Stimulated activated CD4-positive, alpha-beta T cell treated with anti-CD3 and anti-CD28 coated beads, Interleukin-1b, Interleukin-23, amount 100 ng/mL, for 24 hours (primary cell): ENCODE data around the gene NLRP9.
"Not testable (repeated sequence)": the region's sequence is repeated elsewhere in the genome, so short reads cannot be mapped to it uniquely, and the experiment has no call there.

Experiments
- DNase-seq, 4 experiments: peaks; one replicate each; pipeline ENCODE4 v3.0.0-alpha.2; 2020; ENCODE audit warnings: low read depth in 4 of 4, low spot score in 1 of 4

NLRP9 gene

GRCh38 chr19:55738302-55738701, at the start of gene NLRP9:
Gene NLRP9, minus strand, starts transcription at chr19:55738402. Its CDS starts 28 bp downstream, at chr19:55738374.
- DNase-seq: no peak

DNA sequence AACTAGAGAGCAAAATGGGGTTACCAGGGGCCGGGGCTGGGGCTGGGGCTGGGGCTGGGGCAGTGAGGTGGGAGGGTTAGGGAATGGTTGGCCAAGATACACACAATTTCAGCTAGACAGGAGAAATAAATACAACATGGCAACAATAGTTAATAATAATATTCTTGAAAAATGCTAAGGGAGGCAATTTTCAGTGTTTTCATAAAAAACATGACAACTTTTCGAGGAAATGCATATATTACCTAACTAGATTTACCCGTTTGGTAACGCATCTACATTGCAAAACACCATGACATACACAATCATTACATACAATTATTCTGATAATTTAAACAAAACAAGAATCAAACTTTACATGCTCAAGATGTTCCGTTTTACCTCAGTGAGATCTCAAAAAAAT, 42.9 kb upstream of the NLRP9 start:
- DNase-seq: no peak

DNA sequence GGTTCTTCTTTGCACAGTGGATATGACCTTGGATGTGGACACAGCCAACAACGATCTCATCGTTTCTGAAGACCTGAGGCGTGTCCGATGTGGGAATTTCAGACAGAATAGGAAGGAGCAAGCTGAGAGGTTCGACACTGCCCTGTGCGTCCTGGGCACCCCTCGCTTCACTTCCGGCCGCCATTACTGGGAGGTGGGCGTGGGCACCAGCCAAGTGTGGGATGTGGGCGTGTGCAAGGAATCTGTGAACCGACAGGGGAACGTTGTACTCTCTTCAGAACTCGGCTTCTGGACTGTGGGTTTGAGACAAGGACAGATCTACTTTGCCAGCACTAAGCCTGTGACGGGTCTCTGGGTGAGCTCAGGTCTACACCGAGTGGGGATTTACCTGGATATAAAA, 40.1 kb upstream of the NLRP9 start:
- DNase-seq: no peak

- DNase-seq: no peak
These were observed 39.3 kb upstream of the NLRP9 start for GRCh38 chr19:55777528-55777927.

GRCh38 chr19:55769632-55770031, 31.4 kb upstream of the NLRP9 start:
- DNase-seq: not testable (repeated sequence)

- DNase-seq: not testable (repeated sequence)
These were observed 30.6 kb upstream of the NLRP9 start, which contains the start of gene RFPL4AL1 for GRCh38 chr19:55768818-55769217. Gene RFPL4AL1, plus strand, starts transcription at chr19:55769118. Its CDS starts 2,687 bp downstream, at chr19:55771805.

DNA sequence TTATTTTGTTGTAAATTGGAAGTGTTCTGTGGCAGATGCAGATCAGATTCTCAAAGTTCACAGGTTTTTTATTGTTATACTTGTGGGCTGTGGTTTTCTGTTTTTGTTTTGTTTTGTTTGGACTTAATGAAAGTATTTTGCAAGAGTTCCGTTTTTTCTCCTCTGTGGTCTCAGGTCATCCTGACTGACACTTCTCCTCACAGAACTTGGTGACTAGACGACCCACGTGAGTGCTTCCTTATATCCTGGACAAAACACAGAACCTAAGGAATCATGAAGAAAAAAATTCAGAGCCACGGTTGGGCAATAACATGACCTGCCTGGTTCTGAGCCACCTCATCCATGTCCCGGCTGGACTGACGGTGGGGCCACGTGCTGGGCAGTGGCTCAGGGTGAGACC, 28.3 kb upstream of the NLRP9 start:
- DNase-seq: no peak

DNA sequence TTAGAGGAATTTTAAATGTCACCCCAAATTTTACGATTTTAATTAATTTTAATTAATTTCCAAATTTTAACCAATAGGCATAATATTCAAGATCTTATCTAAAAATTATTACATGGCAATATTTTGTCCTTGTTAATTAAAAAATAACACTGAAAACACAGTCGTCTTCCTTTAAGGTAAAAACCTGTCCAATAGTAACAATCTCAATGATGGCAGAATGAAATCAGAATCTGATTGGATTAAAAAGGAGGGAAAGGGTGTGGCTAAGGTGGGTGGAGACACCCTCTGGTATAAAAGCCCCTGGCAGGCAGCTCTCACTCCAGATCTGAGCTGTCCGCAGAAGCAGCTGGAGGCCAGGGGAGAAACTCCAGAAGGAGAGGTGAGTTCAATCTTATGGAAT, 20.6 kb upstream of the NLRP9 start, which contains the start of gene RFPL4A:
Gene RFPL4A (plus strand): TSS at position 301 of the 400 bp plus-strand sequence. CDS start 2,704 bp downstream, outside the sequence.
- not testable (repeated sequence) for DNase-seq

DNA sequence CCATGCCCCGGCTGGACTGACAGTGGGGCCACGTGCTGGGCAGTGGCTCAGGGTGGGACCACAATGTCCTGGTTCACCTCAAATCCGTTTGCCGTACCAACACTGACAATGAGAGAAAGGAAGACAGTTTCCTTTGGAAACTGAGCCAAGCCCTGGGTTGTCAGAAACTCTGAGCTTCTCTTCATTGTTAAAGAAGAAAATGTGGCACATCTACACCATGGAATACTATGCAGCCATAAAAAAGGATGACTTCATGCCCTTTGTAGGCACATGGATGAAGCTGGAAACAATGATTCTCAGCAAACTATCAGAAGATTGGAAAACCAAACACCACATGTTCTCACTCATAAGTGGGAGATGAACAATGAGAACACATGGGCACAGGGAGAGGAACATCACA, 18.6 kb upstream of the NLRP9 start:
- DNase-seq: not testable (repeated sequence)

DNA sequence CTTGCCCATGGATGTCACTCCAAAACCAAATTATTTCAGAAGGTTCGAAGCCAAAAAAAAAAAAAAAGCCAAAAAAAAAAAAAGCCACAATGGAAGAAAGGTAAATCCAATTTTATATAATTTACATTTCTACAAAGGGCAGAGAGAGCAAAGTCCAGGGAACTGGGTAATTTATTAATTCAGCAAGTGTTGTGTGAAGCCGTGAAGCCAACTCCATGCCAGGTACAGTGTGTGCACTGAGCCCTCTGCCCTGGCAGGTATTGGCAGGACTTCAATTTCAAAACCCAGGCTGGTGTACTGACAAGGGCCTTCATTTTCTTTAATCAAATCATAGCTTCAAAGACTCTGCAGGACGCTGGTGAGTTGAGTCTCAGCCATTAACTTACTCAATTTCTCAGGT, 15.2 kb upstream of the NLRP9 start:
- DNase-seq: no peak

GRCh38 chr19:55750715-55751114, 12.5 kb upstream of the NLRP9 start:
- DNase-seq: no peak

- DNase-seq: not testable (repeated sequence)
These were observed 7.8 kb downstream of the NLRP9 start for GRCh38 chr19:55730378-55730777.

DNA sequence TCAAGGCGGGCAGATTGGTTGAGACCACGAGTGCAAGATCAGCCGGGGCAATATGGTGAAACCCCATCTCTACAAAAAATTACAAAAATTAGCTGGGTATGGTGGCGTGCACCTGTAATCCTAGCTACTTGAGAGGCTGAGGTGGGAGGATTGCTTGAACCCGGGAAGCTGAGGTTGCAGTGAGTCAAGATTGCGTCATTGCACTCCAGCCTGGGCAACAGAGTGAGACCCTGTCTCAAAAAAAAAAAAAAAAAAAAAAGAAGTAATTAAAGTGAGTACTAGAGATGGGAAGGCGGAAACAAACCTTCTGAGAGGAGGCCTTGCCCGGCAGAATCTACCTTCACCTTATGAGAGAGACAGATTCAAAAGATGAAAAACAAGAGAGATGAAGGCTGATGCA, 14.7 kb downstream of the NLRP9 start:
- no peak for DNase-seq

DNA sequence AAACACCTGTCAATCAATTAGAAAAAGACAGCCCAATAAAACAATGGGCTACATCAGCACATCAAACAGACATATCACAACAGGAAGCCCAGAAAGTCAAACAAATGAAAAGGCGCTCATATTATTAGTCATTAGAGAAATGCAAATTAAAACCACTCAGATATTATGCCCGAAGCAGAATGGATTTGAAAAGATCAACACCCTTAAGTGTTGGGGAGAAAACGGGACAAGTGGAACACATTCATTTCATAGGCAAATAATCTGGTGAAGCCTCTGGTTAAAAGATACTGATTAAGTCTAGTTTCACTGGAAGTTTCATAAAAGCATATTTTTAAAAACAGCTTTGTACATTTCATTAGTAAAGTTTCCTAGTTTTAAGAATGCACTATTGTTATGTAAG, 17.4 kb downstream of the NLRP9 start:
- DNase-seq: no peak

DNA sequence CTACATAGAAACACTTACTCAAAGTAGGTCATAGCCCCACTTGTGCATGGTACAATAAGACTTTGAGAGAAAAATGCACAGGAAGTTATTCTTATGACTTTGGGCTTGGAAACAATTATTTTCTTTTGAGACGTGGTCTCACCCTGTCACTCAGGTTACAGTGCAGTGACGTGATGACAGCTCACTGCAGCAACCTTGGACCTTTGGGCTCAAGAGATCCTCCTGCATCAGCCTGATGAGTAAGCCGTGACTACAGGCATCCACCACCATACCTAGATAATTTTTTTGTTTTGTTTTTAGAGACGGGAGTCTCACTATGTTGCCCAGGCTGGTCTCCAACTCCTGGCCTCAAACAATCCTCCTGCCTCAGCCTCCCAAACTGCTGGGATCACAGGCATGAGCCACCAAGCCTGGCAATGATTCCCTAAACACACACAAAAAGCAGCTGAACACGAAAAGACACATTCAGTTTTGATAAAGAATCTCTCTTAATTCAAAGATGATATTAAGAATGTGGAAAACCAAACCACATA, 17.9 kb downstream of the NLRP9 start:
- DNase-seq: no peak

DNA sequence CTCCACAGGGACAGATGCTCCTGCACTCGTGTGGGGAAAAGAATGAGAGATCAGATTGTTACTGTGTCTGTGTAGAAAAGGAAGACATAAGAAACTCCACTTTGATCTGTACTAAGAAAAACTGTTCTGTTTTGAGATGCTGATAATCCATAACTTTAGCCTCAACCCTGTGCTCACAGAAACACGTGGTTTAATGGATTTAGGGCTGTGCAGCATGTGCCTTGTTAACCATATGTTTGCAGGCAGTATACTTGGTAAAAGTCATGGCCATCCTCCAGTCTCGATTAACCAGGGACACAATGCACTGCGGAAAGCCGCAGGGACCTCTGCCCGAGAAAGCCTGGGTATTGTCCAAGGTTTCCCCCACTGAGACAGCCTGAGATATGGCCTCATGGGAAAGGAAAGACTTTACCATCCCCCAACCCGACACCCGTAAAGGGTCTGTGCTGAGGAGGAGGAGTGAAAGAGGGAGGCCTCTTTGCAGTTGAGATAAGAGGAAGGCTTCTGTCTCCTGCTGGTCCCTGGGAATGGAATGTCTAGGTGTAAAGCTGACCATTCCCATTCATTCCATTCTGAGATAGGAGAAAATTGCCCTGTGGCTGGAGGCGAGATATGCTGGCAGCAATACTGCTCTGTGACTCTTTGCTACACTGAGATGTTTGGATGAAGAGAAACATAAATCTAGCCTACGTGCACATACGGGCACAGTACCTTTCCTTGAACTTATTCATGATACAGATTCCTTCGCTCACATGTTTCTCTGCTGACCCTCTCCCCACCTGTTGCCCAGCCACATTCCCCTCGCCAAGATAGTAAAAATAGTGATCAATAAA, 20.1 kb downstream of the NLRP9 start:
- DNase-seq: not testable (repeated sequence)

- DNase-seq: no peak
These were observed 21.0 kb downstream of the NLRP9 start for GRCh38 chr19:55717251-55717650.

- no peak for DNase-seq
These were observed 21.7 kb downstream of the NLRP9 start for GRCh38 chr19:55716531-55716930.

DNA sequence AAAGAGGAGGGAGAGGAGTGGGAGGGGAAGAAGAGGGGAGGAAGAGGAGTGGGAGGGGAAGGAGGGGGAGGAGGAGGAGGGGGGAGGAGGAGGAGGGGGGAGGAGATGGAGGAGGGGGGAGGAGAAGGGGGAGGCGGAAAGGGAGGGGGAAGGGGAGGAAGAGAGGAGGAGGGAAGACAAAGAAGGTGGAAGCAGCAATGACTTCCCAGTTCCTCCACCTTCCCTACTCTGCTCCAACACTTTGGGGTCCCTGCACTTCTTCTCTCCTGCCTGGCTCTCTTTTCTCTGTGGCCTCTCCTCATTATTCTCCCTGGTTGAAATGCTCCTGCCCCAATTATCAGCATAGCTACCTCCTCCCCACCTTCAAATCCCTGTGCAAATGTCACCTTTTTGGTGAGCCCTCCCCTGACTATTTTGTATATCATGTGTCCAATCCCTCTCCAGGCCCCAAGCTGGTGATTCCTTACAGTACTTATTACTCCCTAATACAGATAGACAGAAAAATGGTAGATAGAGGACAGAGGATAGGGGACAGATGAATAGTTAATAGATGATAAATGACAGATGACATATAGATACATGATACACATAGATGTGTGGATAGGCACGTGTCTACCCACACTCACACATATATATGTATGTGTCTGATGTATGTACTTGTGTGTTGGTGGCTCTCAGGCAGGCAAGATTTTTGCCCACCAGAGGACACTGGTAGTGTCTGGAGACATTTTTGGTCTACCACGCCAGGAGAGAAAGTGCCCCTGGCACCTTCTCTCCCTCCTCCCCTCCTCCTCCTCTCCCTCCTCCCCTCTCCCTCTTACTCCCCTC, 25.2 kb downstream of the NLRP9 start:
- DNase-seq: no peak

- DNase-seq: no peak
These were observed 26.5 kb downstream of the NLRP9 start for GRCh38 chr19:55711719-55712118.

GRCh38 chr19:55705972-55706371, 32.2 kb downstream of the NLRP9 start:
- no peak for DNase-seq
